HepG2 (cell line): ENCODE results near the gene NCF4. TPM values are rescaled to one million over a fixed set of nuclear protein-coding genes. Genes with fewer than 3 reads are reported as not detected.

Experiments
- ATAC-seq: fragments of 200-7000 bp; cut with Tn5 transposase; 3 replicates; pipeline ENCODE4 v1.9.1; 2020; ENCODE audit warnings: mild to moderate bottlenecking, moderate library complexity
- BruUV-seq: library from RNA; stranded (reverse); fragments of 400-500 nt; replicated peaks from 2 replicates; lab custom pipeline; 2021; lab: Mats Ljungman, UMichigan
- CTCF ChIA-PET: fragments of 300-600 bp; formaldehyde crosslinking; extraction: SDS; loops from one replicate; lab custom pipeline; 2021; ENCODE audit warnings: low total read pairs, inconsistent platforms, low intra/inter-chr PET ratio; lab: Yijun Ruan, JAX
- POLR2A ChIA-PET: fragments of 350-600 bp; sonication (Branson Sonifier 250); formaldehyde crosslinking; loops from one replicate; lab custom pipeline; 2020; ENCODE audit warnings: antibody characterized with exemption, inconsistent platforms; lab: Yijun Ruan, JAX
- DNase-seq: peaks from one replicate; pipeline ENCODE4 v3.0.0-alpha.2; 2015; ENCODE audit warnings: low spot score
- FAIRE-seq: peaks from 3 replicates; lab custom pipeline; 2011; peaks lifted over from hg19 to GRCh38; lab: Jason Lieb, UNC
- H2AFZ ChIP-seq: one replicate; pipeline ENCODE4 v1.6.1; 2011; ENCODE audit warnings: low read length, inconsistent platforms
- H3K27ac ChIP-seq: fragments of 300-600 bp; 3 replicates; pipeline ENCODE4 v1.8.0; 2011; ENCODE audit warnings: mixed run types, mild to moderate bottlenecking, mixed read lengths, low read length, inconsistent platforms; ENCODE audit not compliant: insufficient read depth; ENCODE audit errors: extremely low read length
- H3K27me3 ChIP-seq, 2 experiments: fragments of 200-600 bp in 1 of 2; 2 replicates in 1 of 2; 3 replicates in 1 of 2; pipeline versions ENCODE4 v1.6.0 to v1.8.0; 2011; ENCODE audit warnings: low read length in 2 of 2, mild to moderate bottlenecking in 2 of 2, moderate library complexity in 2 of 2, inconsistent platforms in 1 of 2; ENCODE audit not compliant: insufficient read depth in 2 of 2, control insufficient read depth in 1 of 2
- H3K36me3 ChIP-seq, 2 experiments: fragments of 200-600 bp in 1 of 2; replicated peaks in 1 of 2; 2 replicates in 1 of 2; 3 replicates in 1 of 2; pipeline versions ENCODE4 v1.5.1 to v1.8.0; 2011; ENCODE audit warnings: low read length in 2 of 2, inconsistent platforms in 1 of 2; ENCODE audit not compliant: insufficient read depth in 2 of 2, control insufficient read depth in 1 of 2
- H3K4me1 ChIP-seq: 2 replicates; pipeline ENCODE4 v1.5.1; 2012; ENCODE audit warnings: low read length, inconsistent platforms; ENCODE audit not compliant: insufficient read depth
- H3K4me2 ChIP-seq: 2 replicates; pipeline ENCODE4 v1.6.0; 2011; ENCODE audit warnings: low read depth, low read length, inconsistent platforms
- H3K4me3 ChIP-seq, 3 experiments: fragments of 200-600 bp in 1 of 3; sonication (generic), shearing (Covaris generic) in 1 of 3; replicated peaks in 1 of 3; 2 replicates each; pipeline ENCODE4 v1.5.1; 2011 to 2016; ENCODE audit warnings: low read length in 3 of 3, inconsistent platforms in 2 of 3, low read depth in 2 of 3, mild to moderate bottlenecking in 2 of 3, control low read depth in 1 of 3, mixed read lengths in 1 of 3; ENCODE audit not compliant: insufficient read depth in 1 of 3
- H3K79me2 ChIP-seq: one replicate; pipeline ENCODE4 v1.6.1; 2011; ENCODE audit warnings: low read length, inconsistent platforms; ENCODE audit not compliant: insufficient read depth
- H3K9ac ChIP-seq: 2 replicates; pipeline ENCODE4 v1.6.0; 2011; ENCODE audit warnings: mild to moderate bottlenecking, low read depth, low read length, inconsistent platforms; ENCODE audit not compliant: insufficient read depth
- H3K9me3 ChIP-seq: 2 replicates; pipeline ENCODE4 v1.5.1; 2012; ENCODE audit warnings: mild to moderate bottlenecking, low read length
- H4K20me1 ChIP-seq: 2 replicates; pipeline ENCODE4 v1.6.0; 2011; ENCODE audit warnings: inconsistent platforms, mild to moderate bottlenecking, low read length, moderate library complexity; ENCODE audit not compliant: insufficient read depth
- ETV6 ChIP-seq: sonication (generic); formaldehyde crosslinking; conservative IDR thresholded peaks from 2 replicates; pipeline ENCODE4 v1.4.0; 2020; ENCODE audit warnings: missing genetic modification reagents
- NBN ChIP-seq: fragments of 450-650 bp; conservative IDR thresholded peaks from 2 replicates; pipeline ENCODE4 v1.6.1; 2017
- NCOA5 ChIP-seq: sonication (generic); formaldehyde crosslinking; IDR thresholded peaks from 2 replicates; pipeline ENCODE4 v1.4.0; 2020; ENCODE audit warnings: missing genetic modification reagents
- ZNF776 ChIP-seq: sonication (generic); formaldehyde crosslinking; IDR thresholded peaks from 2 replicates; pipeline ENCODE4 v1.4.0; 2020; ENCODE audit warnings: mild to moderate bottlenecking, missing genetic modification reagents
- WGBS: methylation state at CpG from one replicate; pipeline ENCODE4 v1.1.6; 2017; ENCODE audit warnings: low lambda C conversion rate; 5-methylcytosine and 5-hydroxymethylcytosine counted together
- in situ Hi-C: cut with HindIII; loops from 2 replicates; pipeline ENCODE4 v1.10.0; 2017; ENCODE audit warnings: low pct_unique_long_range_greater_than_20kb; ENCODE audit not compliant: extremely low pct_ligation_motif_present
- intact Hi-C: fragments of 100-400 bp; cut with micrococcal nuclease; formaldehyde crosslinking; loops from one replicate; pipeline ENCODE4 v1.10.0; 2022; ENCODE audit not compliant: unreplicated experiment
- polyA plus RNA-seq, 8 experiments: library from polyadenylated mRNA; depleted of rRNA in 3 of 8; stranded (reverse) in 7 of 8; unstranded in 1 of 8; fragments of >200 nt; fragmentation: Illumina TruSeq in 4 of 8; extraction: Trizol in 4 of 8; gene quantifications; 2 replicates each; pipeline versions ENCODE4 v1.2.1 to v1.2.3, GENCODE V29; 2011 to 2016; ENCODE audit warnings: low read depth in 4 of 8, missing spikeins in 1 of 8, mixed read lengths in 1 of 8; ENCODE audit not compliant: insufficient read depth in 1 of 8
- total RNA-seq, 5 experiments: library from RNA; depleted of rRNA; stranded (reverse); fragments of >200 nt; fragmentation: Illumina TruSeq; extraction: Trizol; gene quantifications; 2 replicates each; pipeline ENCODE4 v1.2.3, GENCODE V29; 2016; ENCODE audit warnings: low read depth in 1 of 5
- TF ChIP-seq, protein P1 (sequence below): sonication (generic); formaldehyde crosslinking; IDR thresholded peaks from 2 replicates; pipeline ENCODE4 v1.5.0; 2020; ENCODE audit warnings: mild to moderate bottlenecking, missing genetic modification reagents, borderline replicate concordance

The NCF4 gene
- total and polyA plus RNA-seq, 2 of the 13 experiments (the other 11 are each of a cell fraction or from before 2014, with no cell fraction given), result not detected

GRCh38 chr22:36826262-36826661 lies 34.5 kb upstream of the NCF4 start:
- CTCF ChIA-PET, result no interaction called here
- H3K4me2 ChIP-seq, result no peak overlapping the region
- TF ChIP-seq ZNF776 (CRISPR knock-in tag) (no peak), NCOA5 (CRISPR knock-in tag) (no peak), ETV6 (CRISPR knock-in tag) (no peak), NBN (no peak)
- TF ChIP-seq, protein P1, sequence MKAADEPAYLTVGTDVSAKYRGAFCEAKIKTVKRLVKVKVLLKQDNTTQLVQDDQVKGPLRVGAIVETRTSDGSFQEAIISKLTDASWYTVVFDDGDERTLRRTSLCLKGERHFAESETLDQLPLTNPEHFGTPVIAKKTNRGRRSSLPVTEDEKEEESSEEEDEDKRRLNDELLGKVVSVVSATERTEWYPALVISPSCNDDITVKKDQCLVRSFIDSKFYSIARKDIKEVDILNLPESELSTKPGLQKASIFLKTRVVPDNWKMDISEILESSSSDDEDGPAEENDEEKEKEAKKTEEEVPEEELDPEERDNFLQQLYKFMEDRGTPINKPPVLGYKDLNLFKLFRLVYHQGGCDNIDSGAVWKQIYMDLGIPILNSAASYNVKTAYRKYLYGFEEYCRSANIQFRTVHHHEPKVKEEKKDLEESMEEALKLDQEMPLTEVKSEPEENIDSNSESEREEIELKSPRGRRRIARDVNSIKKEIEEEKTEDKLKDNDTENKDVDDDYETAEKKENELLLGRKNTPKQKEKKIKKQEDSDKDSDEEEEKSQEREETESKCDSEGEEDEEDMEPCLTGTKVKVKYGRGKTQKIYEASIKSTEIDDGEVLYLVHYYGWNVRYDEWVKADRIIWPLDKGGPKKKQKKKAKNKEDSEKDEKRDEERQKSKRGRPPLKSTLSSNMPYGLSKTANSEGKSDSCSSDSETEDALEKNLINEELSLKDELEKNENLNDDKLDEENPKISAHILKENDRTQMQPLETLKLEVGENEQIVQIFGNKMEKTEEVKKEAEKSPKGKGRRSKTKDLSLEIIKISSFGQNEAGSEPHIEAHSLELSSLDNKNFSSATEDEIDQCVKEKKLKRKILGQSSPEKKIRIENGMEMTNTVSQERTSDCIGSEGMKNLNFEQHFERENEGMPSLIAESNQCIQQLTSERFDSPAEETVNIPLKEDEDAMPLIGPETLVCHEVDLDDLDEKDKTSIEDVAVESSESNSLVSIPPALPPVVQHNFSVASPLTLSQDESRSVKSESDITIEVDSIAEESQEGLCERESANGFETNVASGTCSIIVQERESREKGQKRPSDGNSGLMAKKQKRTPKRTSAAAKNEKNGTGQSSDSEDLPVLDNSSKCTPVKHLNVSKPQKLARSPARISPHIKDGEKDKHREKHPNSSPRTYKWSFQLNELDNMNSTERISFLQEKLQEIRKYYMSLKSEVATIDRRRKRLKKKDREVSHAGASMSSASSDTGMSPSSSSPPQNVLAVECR (CRISPR knock-in tag), result no peak
- H3K79me2 ChIP-seq, result no peaks in the 10 kb centered on the region
- POLR2A ChIA-PET, result no interaction called here
- in situ Hi-C loops, result no loop called here
- H3K9ac ChIP-seq, result no peak overlapping the region
- no peaks in the 10 kb centered on the region for H4K20me1 ChIP-seq
- H3K4me3 ChIP-seq, result no peak overlapping the region
- FAIRE-seq (no peak), ATAC-seq (no peak), DNase-seq (no peak)
- peaks cover 11% of the 10 kb centered on the region for H3K4me1 ChIP-seq
- WGBS, result 1% methylated on average over 6 of the region's 6 CpGs
- no peak overlapping the region for H3K27ac ChIP-seq
- intact Hi-C loops, result no loop called here
- no peaks in the 10 kb centered on the region for H3K36me3 ChIP-seq
- no peaks in the 10 kb centered on the region for H3K9me3 ChIP-seq
- H3K27me3 ChIP-seq, result peaks cover 2 to 14% of the 10 kb centered on the region in 2 experiments; a peak in 2 of 5 replicates
- no TSS peak for BruUV-seq
- no peak overlapping the region for H2AFZ ChIP-seq
